ENCODE measurements around the gene TBC1D12.
A peak's percentile ranks its signal among the peaks of the same experiment; 100 is the strongest.
"Not testable (repeated sequence)": the region's sequence is repeated elsewhere in the genome, so short reads cannot be mapped to it uniquely, and the experiment has no call there.

The TBC1D12 gene

GRCh38 chr10:94456942-94457341 lies 54.6 kb downstream of the TBC1D12 start:
- no peak for DNase-seq (ENCODE audit: low read depth)

DNA sequence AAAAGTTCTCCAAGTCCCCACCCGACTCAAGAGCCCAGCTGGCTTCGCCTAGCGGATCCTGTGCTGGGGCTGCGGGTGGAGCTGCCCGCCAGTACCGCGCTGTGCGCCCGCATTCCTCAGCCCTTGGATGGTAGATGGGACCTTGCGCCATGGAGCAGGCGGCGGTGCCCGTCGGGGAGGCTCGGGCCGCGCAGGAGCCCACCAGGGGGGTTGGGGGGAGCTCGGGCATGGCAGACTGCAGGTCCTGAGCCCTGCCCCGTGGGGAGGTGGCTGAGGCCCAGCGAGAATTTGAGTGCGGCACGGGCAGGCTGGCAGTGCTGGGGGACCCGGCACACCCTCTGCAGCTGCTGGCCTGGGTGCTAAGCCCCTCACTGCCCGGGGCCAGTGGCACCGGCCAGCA lies 57.0 kb downstream of the TBC1D12 start:
- DNase-seq (ENCODE audit: low read depth), result no peak

DNA sequence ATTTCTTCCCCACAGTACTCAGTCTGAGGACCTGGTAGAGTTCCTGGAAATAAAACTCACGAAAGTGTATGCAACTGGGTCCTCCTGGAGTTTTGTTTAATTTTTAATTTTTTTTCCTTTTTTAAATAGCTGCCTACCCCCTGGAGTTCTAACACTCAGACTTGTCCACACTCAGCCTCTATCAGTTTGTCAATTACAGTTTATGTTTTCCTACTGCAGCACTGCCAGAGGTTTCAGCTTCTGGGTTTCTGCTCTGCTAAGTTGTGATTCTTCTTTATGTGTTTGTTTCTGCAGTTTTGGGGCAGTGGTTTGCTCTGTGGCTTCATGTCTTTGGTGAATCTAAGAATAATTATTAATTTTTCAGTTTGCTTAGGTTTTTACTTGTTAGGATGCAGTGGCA lies 59.2 kb downstream of the TBC1D12 start:
- no peak for DNase-seq (ENCODE audit: low read depth)

DNA sequence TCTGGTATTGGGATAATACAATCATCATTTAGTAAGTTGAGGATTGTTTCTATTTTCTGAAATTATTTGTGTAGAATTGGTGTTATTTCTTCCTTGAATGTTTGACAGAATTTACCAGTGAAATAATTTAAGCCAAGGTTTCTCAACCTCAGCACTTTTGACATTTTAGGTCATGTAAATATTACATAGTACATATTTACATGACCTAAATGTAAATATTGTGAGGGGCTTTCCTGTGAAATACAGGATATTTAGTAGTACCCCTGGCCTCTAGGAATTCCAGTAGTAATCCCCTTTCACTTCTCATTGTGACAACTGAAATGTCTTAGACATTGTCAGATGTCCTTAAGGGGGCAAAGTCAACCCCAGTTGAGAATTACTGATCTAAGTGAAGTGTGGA lies 59.8 kb downstream of the TBC1D12 start:
- no peak for DNase-seq (ENCODE audit: low read depth)

DNA sequence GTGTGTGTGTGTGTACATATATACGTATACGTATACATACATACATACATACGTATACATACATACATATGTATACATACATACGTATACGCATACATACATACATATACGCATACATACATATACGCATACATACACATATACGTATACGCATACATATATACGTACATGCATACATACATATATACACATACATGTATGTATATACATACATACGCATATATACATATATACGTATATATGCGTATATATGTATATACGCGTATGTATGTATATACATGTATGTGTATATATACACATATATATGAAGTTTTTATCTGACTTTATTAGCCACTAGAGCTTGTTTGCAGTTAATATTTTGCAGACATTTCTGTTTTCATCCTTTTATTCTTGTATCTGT lies 63.3 kb downstream of the TBC1D12 start:
- DNase-seq (ENCODE audit: low read depth), result no peak

GRCh38 chr10:94481410-94481809 lies 79.1 kb downstream of the TBC1D12 start:
- DNase-seq (ENCODE audit: low read depth), result no peak

- DNase-seq (ENCODE audit: low read depth), result no peak
These were observed 81.6 kb downstream of the TBC1D12 start for GRCh38 chr10:94483970-94484369.

- no peak for DNase-seq (ENCODE audit: low read depth)
These were observed 82.8 kb downstream of the TBC1D12 start for GRCh38 chr10:94485094-94485493.

DNA sequence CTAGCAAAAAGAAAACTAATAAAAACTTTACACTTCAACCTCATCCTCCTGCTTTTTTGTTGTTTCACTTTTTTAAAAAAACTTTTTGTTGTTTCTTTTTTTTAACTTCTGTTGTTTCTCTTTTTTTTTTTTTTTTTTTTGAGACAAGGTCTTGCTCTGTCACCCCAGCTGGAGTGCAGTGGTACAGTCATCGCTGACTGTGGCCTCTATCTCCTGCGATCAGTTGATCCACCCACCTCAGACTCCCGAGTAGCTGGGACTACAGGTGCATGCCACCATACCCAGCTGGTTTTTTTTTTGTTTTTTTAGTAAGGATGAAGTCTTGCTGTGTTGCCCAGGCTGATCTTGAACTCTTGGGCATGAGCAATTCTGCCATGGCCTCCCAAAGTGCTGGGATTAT lies 85.2 kb downstream of the TBC1D12 start:
- no peak for DNase-seq (ENCODE audit: low read depth)

- DNase-seq (ENCODE audit: low read depth), result no peak
These were observed 86.8 kb downstream of the TBC1D12 start for GRCh38 chr10:94489107-94489506.

DNA sequence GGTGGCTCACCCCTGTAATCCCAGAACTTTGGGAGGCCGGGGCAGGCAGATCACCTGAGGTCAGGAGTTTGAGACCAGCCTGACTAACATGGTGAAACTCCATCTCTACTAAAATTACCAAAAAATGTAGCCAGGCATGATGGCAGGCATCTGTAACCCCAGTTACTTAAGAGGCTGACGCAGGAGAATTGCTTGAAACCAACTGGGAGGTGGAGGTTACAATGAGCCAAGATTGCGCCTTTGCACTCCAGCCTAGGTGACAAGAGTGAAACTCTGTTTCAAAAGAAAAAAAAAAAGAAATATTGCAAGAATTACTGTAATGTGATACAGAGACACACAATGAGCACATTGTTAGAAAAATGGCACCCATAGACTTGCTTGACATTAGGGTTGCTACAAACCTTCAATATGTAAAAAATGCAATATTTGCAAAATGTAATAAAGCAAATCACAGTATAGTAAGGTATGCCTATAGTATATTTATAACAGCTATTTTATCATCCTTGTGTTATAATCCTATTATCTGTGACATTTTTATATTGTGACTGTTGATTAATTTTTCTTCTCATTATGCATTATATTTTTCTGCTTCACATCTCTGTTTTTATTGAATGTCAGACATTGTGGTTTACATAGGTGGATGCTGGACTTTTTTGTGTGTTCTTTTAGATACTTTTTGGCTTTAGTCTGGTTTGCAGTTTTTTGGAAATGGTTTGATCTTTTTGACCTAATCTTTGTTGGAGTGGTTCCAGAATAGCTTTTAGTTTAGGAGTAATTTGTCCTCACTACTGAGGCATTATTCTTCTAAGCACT lies 87.8 kb downstream of the TBC1D12 start:
- no peak for DNase-seq (ENCODE audit: low read depth)

DNA sequence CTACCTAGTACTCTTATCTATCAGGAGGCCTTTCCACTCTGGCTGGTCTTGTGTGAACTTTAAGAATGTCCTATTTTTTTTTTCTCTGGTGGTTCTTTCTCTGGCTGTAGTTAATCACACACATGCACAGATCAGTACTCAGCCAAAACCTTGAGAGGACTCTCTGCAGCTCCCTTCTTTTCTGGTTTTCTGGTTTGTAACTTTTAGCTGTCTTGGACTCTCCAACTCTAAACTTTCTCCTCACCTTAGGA lies 88.4 kb downstream of the TBC1D12 start:
- no peak for DNase-seq (ENCODE audit: low read depth)

GRCh38 chr10:94493463-94493862 lies 91.1 kb downstream of the TBC1D12 start:
- no peak for DNase-seq (ENCODE audit: low read depth)

DNA sequence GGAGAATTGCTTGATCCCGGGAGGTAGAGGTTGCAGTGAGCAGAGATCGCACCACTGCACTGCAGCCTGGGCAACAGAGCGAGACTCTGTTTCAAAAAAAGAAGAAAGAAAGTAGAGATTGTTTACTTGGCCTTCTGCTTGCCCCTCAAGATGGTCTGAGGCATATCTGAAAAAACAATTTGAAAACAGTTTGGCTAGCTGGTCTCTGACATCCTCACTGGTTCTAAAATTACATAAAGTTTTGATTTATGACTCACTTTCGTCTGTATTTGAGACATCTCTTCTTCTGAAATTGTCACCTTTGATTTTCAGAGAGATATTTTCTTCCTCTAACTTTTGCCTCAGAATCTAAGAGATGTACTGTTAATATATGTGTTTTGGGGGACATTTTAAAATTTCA lies 93.7 kb downstream of the TBC1D12 start:
- DNase-seq (ENCODE audit: low read depth), result no peak

- no peak for DNase-seq (ENCODE audit: low read depth)
These were observed 94.3 kb downstream of the TBC1D12 start for GRCh38 chr10:94496646-94497045.

- DNase-seq (ENCODE audit: low read depth), result no peak
These were observed 97.7 kb downstream of the TBC1D12 start for GRCh38 chr10:94500063-94500462.

- DNase-seq (ENCODE audit: low read depth), result no peak
These were observed 119.2 kb downstream of the TBC1D12 start for GRCh38 chr10:94521276-94522250.

DNA sequence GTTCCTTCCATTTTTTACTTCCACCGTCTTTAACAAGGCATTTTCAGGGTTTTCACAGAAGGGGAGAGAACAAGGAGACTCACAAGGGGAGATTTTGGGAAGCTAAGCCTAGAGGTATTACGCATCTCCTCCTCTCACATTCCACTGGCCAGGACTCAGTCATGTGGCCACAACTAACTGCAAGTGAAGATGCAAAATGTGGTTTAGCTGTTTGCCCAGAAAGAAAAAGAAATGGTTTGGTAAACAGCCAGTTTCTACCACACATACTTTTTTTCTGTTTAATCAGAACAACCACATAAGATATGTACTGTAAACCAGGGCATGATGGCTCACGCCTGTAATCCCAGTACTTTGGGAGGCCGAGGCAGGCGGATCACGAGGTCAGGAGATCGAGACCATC lies 121.8 kb downstream of the TBC1D12 start:
- no peak for DNase-seq (ENCODE audit: low read depth)

DNA sequence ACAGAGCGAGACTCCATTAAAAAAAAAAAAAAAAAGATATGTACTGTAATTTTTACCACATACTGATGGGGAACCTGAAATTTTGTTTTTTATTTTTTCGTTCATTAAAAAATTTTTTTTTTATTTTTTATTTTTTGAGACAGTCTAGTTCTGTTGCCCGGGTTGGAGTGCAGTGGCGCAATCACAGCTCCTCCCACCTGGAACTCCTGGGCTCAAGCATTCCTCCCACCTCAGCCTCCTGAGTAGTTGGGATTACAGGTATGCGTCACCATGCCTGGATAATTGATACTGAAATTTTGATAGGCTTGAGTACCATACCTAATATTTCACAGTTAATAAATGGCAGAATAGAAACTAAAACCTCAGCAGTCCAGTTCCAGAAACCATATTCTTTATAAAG lies 122.4 kb downstream of the TBC1D12 start:
- no peak for DNase-seq (ENCODE audit: low read depth)

- DNase-seq (ENCODE audit: low read depth), result not testable (repeated sequence)
These were observed 129.2 kb downstream of the TBC1D12 start for GRCh38 chr10:94531550-94531949.

DNA sequence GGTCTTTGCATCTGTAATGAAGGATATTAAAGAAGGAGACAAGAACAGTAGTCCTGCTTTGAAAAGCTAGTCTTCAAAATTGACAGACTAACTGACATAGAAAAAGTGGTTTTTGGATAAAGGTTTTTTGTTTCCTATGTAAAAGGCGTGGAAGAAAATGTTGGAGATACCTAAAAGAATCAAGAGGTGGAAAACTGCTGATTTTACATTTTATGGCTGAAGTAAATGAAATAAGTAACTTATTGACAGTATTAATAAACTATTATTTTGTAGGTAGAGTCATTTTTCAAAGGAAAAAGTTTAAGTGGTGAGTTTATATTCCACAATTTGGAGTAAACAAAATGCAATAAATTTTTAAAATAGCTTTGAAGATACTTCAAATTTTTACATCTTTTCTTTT lies 130.7 kb downstream of the TBC1D12 start:
- DNase-seq (ENCODE audit: low read depth), result no peak

GRCh38 chr10:94542282-94542681 lies 139.9 kb downstream of the TBC1D12 start:
- DNase-seq (ENCODE audit: low read depth), result not testable (repeated sequence)

GRCh38 chr10:94545391-94546048 lies 143.2 kb downstream of the TBC1D12 start, which contains the start of gene HELLS:
Gene HELLS (plus strand): TSS chr10:94545788. CDS start chr10:94545922, 134 bp downstream.
- DNase-seq (ENCODE audit: low read depth), result peak; percentile 52

Data from activated T-helper 9 cell treated with anti-CD3 and anti-CD28 coated beads, Interleukin-2, amount 50 U/mL, for 16 hours (primary cell).